ENCODE data around the gene CYB561A3. TPM values are rescaled to one million over a fixed set of nuclear protein-coding genes. Genes with fewer than 3 reads are reported as not detected.
A peak's percentile ranks its signal among the peaks of the same experiment; 100 is the strongest.

Gene CYB561A3
- total RNA-seq, 1 donor from 2014 or later, result 39.0 TPM

- no peak for DNase-seq (ENCODE audit: low read depth)
- H3K4me3 ChIP-seq (ENCODE audit: low read depth, low read length), result no peak overlapping the region
- no peaks in the 10 kb centered on the region for H3K36me3 ChIP-seq (ENCODE audit: control insufficient read depth, insufficient read depth, low read length)
- no peak for TF ChIP-seq CTCF (IDR thresholded peaks at IDR 0.05; ENCODE audit: insufficient read depth, low read length, poor library complexity, severe bottlenecking)
- H3K27me3 ChIP-seq (ENCODE audit: control insufficient read depth, insufficient read depth, low read length), result no peaks in the 10 kb centered on the region
Measured at GRCh38 chr11:61335355-61335710, 26.3 kb downstream of the CYB561A3 start.

- H3K4me3 ChIP-seq (ENCODE audit: low read depth, low read length), result no peak overlapping the region
- TF ChIP-seq CTCF (IDR thresholded peaks at IDR 0.05; ENCODE audit: insufficient read depth, low read length, poor library complexity, severe bottlenecking), result no peak
- no peak for DNase-seq (ENCODE audit: low read depth)
Measured at GRCh38 chr11:61334434-61335354, 27.0 kb downstream of the CYB561A3 start.

GRCh38 chr11:61333550-61334433 is 27.9 kb downstream of the CYB561A3 start:
- Histone ChIP-seq H3K27me3 (ENCODE audit: control insufficient read depth, insufficient read depth, low read length) (no peaks in the 10 kb centered on the region), H3K36me3 (ENCODE audit: control insufficient read depth, insufficient read depth, low read length) (peaks cover 1% of the 10 kb centered on the region), H3K4me3 (ENCODE audit: low read depth, low read length) (peak overlapping the region; percentile 97)
- no peak for TF ChIP-seq CTCF (IDR thresholded peaks at IDR 0.05; ENCODE audit: insufficient read depth, low read length, poor library complexity, severe bottlenecking)
- no peak for DNase-seq (ENCODE audit: low read depth)

More at GRCh38 chr11:61334434-61335354, 27.0 kb downstream of the CYB561A3 start:
- Histone ChIP-seq H3K36me3 (ENCODE audit: control insufficient read depth, insufficient read depth, low read length) (no peaks in the 10 kb centered on the region), H3K27me3 (ENCODE audit: control insufficient read depth, insufficient read depth, low read length) (no peaks in the 10 kb centered on the region)

GRCh38 chr11:61332797-61333549 is 28.7 kb downstream of the CYB561A3 start, which contains the start of the genes DDB1 and TKFC:
TSS of gene DDB1 (minus strand) at chr11:61333105. CDS start at chr11:61332968, 137 bp downstream.
TSS of gene TKFC (plus strand) at chr11:61333228. CDS start at chr11:61334729, 1,501 bp downstream.
- no peaks in the 10 kb centered on the region for H3K27me3 ChIP-seq (ENCODE audit: control insufficient read depth, insufficient read depth, low read length)
- peaks cover 1% of the 10 kb centered on the region for H3K36me3 ChIP-seq (ENCODE audit: control insufficient read depth, insufficient read depth, low read length)
- peak within 1 kb of the TSS; percentile 97 for H3K4me3 ChIP-seq (ENCODE audit: low read depth, low read length)
- peak; percentile 60 for DNase-seq (ENCODE audit: low read depth)
- no peak for TF ChIP-seq CTCF (IDR thresholded peaks at IDR 0.05; ENCODE audit: insufficient read depth, low read length, poor library complexity, severe bottlenecking)

GRCh38 chr11:61332281-61332796 is 29.3 kb downstream of the CYB561A3 start:
- no peak for DNase-seq (ENCODE audit: low read depth)
- peak; percentile 4 for TF ChIP-seq CTCF (IDR thresholded peaks at IDR 0.05; ENCODE audit: insufficient read depth, low read length, poor library complexity, severe bottlenecking)
- Histone ChIP-seq H3K4me3 (ENCODE audit: low read depth, low read length) (peak overlapping the region; percentile 97), H3K27me3 (ENCODE audit: control insufficient read depth, insufficient read depth, low read length) (no peaks in the 10 kb centered on the region), H3K36me3 (ENCODE audit: control insufficient read depth, insufficient read depth, low read length) (peaks cover 1% of the 10 kb centered on the region)
